Measurements from ENCODE around the gene UBASH3B. TPM values are rescaled to one million over a fixed set of nuclear protein-coding genes. Genes with fewer than 3 reads are reported as not detected.
A peak's percentile ranks its signal among the peaks of the same experiment; 100 is the strongest.

The UBASH3B gene
- total RNA-seq, 4 donors from 2014 or later, result 1.8 to 6.6 (median 3.4) TPM

DNA sequence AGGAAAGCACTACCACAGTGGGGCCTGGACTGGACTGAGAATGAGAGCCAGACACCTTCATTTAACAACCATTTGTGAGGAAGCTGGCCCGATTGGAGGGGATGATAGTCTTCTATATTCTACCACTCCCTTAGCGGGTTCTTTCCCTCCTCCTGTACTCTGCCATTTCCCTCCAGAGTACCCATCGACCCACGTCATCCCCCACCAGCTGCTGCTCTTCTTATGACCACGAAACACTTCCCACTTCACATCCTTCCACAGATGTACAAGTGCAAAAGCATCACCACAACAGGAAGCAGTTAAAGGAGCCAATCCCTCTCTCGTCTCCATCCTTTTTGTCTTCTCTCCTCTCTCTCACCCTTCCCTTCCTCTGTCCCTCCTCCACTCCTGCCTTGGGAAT, 18.0 kb upstream of the UBASH3B start:
- peaks cover 5% of the 10 kb centered on the region for H3K27me3 ChIP-seq
- H3K27ac ChIP-seq, result no peak overlapping the region
- no peaks in the 10 kb centered on the region for H3K36me3 ChIP-seq
- H3K4me3 ChIP-seq, result no peak overlapping the region
- no peaks in the 10 kb centered on the region for H3K9me3 ChIP-seq
- no peaks in the 10 kb centered on the region for H3K4me1 ChIP-seq
- ATAC-seq, result no peak
- TF ChIP-seq, protein P1, sequence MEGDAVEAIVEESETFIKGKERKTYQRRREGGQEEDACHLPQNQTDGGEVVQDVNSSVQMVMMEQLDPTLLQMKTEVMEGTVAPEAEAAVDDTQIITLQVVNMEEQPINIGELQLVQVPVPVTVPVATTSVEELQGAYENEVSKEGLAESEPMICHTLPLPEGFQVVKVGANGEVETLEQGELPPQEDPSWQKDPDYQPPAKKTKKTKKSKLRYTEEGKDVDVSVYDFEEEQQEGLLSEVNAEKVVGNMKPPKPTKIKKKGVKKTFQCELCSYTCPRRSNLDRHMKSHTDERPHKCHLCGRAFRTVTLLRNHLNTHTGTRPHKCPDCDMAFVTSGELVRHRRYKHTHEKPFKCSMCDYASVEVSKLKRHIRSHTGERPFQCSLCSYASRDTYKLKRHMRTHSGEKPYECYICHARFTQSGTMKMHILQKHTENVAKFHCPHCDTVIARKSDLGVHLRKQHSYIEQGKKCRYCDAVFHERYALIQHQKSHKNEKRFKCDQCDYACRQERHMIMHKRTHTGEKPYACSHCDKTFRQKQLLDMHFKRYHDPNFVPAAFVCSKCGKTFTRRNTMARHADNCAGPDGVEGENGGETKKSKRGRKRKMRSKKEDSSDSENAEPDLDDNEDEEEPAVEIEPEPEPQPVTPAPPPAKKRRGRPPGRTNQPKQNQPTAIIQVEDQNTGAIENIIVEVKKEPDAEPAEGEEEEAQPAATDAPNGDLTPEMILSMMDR (IDR thresholded peaks at IDR 0.05), result no peak
- TF ChIP-seq EP300 (IDR thresholded peaks at IDR 0.05) (no peak), POLR2A (IDR thresholded peaks at IDR 0.05) (no peak), POLR2AphosphoS5 (IDR thresholded peaks at IDR 0.05) (no peak)
- WGBS, 2 donors (ENCODE audit: low coverage in 1 of 2), result 54 to 82% methylated on average over 5 to 6 of the region's 6 CpGs

- no peaks in the 10 kb centered on the region for H3K4me1 ChIP-seq
- peak; percentile 43 for ATAC-seq
- peak overlapping the region in 2 of 4 donors; percentile 21 to 57 for H3K27ac ChIP-seq
- H3K4me3 ChIP-seq, result no peak overlapping the region
- H3K9me3 ChIP-seq, result no peaks in the 10 kb centered on the region
- H3K36me3 ChIP-seq, result no peaks in the 10 kb centered on the region
- TF ChIP-seq POLR2AphosphoS5 (IDR thresholded peaks at IDR 0.05) (peak; percentile 4), EP300 (IDR thresholded peaks at IDR 0.05) (no peak)
- WGBS, 2 donors (ENCODE audit: low coverage in 1 of 2), result 36 to 40% methylated on average over 1 to 4 of the region's 4 CpGs
- H3K27me3 ChIP-seq, result no peaks in the 10 kb centered on the region
These were observed 13.0 kb upstream of the UBASH3B start for GRCh38 chr11:122642472-122642922.

DNA sequence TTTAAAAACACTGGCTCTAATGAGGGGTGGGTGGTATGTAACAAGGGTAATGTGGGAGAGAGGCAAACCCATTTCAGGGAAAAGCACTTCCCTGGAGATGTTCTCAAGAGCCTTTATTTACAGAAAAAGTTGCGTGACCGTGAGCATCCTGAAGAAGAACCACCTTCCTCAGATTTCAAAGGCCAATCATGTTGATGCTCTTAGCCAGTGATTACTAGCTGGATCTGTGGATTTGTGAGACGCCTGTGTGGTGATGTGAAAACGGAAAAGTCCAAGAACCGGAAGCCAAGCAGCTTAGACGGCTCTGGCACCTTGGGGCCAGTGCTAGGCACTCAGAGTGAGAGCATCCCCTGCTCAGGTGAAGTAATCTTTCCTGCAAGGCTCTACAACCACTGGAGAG, 12.6 kb upstream of the UBASH3B start:
- no peak for ATAC-seq

DNA sequence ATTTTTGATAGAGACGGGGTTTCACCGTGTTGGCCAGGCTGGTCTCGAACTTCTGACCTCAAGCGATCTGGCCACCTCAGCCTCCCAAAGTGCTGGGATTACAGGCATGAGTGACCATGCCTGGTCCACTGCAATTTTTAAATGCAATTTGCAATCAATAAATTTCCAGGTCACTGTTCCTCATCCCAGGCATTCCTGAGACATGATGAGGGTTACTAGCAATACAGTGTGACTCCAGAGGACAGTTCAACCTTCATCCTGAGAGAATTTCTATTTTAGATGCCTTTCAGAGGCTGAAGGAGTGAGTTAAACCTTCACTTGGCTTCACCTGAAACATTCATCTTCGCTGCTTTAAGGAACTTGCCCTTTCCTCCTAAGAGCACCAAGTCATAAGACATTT, 9.7 kb upstream of the UBASH3B start:
- Histone ChIP-seq H3K4me3 (no peak overlapping the region), H3K27me3 (peaks cover 4% of the 10 kb centered on the region), H3K4me1 (no peaks in the 10 kb centered on the region), H3K27ac (no peak overlapping the region), H3K9me3 (no peaks in the 10 kb centered on the region), H3K36me3 (no peaks in the 10 kb centered on the region)
- ATAC-seq, result no peak
- WGBS, 2 donors (ENCODE audit: low coverage in 1 of 2), result 93 to 100% methylated on average over 1 to 3 of the region's 5 CpGs
- TF ChIP-seq EP300 (IDR thresholded peaks at IDR 0.05) (no peak), POLR2AphosphoS5 (IDR thresholded peaks at IDR 0.05) (no peak), POLR2A (IDR thresholded peaks at IDR 0.05) (no peak)
- TF ChIP-seq, protein P1 (IDR thresholded peaks at IDR 0.05), result no peak

More for the DNA sequence above, 12.6 kb upstream of the UBASH3B start:
- no peaks in the 10 kb centered on the region for H3K4me1 ChIP-seq
- no peaks in the 10 kb centered on the region for H3K27me3 ChIP-seq
- 70 to 80% methylated on average over 5 to 6 of the region's 6 CpGs for WGBS, 2 donors (ENCODE audit: low coverage in 1 of 2)
- no peaks in the 10 kb centered on the region for H3K9me3 ChIP-seq
- no peak overlapping the region for H3K4me3 ChIP-seq
- H3K36me3 ChIP-seq, result no peaks in the 10 kb centered on the region
- TF ChIP-seq, protein P1 (IDR thresholded peaks at IDR 0.05), result no peak
- TF ChIP-seq EP300 (IDR thresholded peaks at IDR 0.05) (no peak), POLR2A (IDR thresholded peaks at IDR 0.05) (no peak), POLR2AphosphoS5 (IDR thresholded peaks at IDR 0.05) (no peak)
- H3K27ac ChIP-seq, result peak overlapping the region in 2 of 4 donors; percentile 21 to 57

GRCh38 chr11:122646549-122647340, 8.8 kb upstream of the UBASH3B start:
- H3K27ac ChIP-seq, result no peak overlapping the region
- H3K9me3 ChIP-seq, result no peaks in the 10 kb centered on the region
- ATAC-seq, result no peak
- peaks cover 13% of the 10 kb centered on the region for H3K27me3 ChIP-seq
- no peaks in the 10 kb centered on the region for H3K36me3 ChIP-seq
- no peaks in the 10 kb centered on the region for H3K4me1 ChIP-seq
- WGBS, 2 donors (ENCODE audit: low coverage in 1 of 2), result 81 to 86% methylated on average over 4 to 5 of the region's 6 CpGs
- TF ChIP-seq POLR2A (IDR thresholded peaks at IDR 0.05) (no peak), POLR2AphosphoS5 (IDR thresholded peaks at IDR 0.05) (no peak), EP300 (IDR thresholded peaks at IDR 0.05) (no peak)
- TF ChIP-seq, protein P1 (IDR thresholded peaks at IDR 0.05), result no peak
- no peak overlapping the region for H3K4me3 ChIP-seq

Measured in gastroesophageal sphincter (tissue), 4 donors.